NT2/D1 (cell line): ENCODE data around the gene ARFGEF3.

Experiments used
- SUZ12 ChIP-seq: IDR thresholded peaks from 2 replicates; pipeline ENCODE4 v1.6.1; 2011; ENCODE audit not compliant: insufficient read length, insufficient read depth; ENCODE audit errors: extremely low read depth
- YY1 ChIP-seq: IDR thresholded peaks from 2 replicates; pipeline ENCODE4 v1.6.1; 2011; ENCODE audit not compliant: insufficient read length, insufficient read depth
- ZNF274 ChIP-seq: IDR thresholded peaks from 2 replicates; pipeline ENCODE4 v1.6.1; 2011; ENCODE audit warnings: mild to moderate bottlenecking, low read depth, low read length

GRCh38 chr6:138311268-138311667 is 149.5 kb downstream of the ARFGEF3 start:
- no peak for TF ChIP-seq YY1
- no peak for TF ChIP-seq ZNF274
- no peak for TF ChIP-seq SUZ12
